ENCODE measurements around the gene ABCB8. TPM values are rescaled to one million over a fixed set of nuclear protein-coding genes. Genes with fewer than 3 reads are reported as not detected.

The ABCB8 gene
- total and polyA plus RNA-seq, 9 of the 15 experiments (the other 6 are each of a cell fraction or from before 2014, with no cell fraction given), result 7.6 to 106 (median 36.3) TPM

DNA sequence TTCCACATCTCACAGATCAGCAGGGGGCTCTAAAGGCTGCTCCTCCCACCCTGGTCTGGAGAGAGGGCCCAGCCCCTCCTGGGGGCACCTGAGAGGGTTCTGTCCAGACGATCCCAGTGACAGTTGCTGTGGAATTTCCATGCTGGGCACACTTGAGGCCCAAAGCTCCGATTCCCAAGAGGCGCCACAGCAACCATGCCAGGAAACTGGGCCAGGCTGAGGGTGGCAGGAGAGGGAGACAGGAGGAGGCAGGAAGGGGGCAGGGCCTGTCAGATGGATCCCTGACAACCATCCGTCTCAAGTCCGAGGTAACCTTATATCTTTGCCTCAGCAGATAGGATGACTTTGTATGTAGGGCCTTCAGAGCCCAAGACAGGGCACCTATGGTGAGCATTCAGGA lies 41.7 kb upstream of the ABCB8 start:
- no peaks in the 10 kb centered on the region for H4K20me1 ChIP-seq (replicated peaks; ENCODE audit: control insufficient read depth, insufficient read depth, low read length)
- no peak overlapping the region for H3K4me3 ChIP-seq
- no TSS peak for BruUV-seq (replicated peaks)
- ChIA-PET POLR2A (interaction anchor here (0.7 to 1.1 kb wide), 7 partner anchors 8 to 155 kb away, joined by 3 to 6 read pairs (median 5); no protein-coding TSS in a partner anchor), CTCF (ENCODE audit: low intra/inter-chr PET ratio) (interaction anchor here (0.9 to 2.8 kb wide), 4 partner anchors 24 to 110 kb away, joined by 3 to 16 read pairs (median 12); no protein-coding TSS in a partner anchor)
- no peak overlapping the region for H3K27ac ChIP-seq (ENCODE audit: extremely low read depth, low read depth, low read length)
- H3K79me2 ChIP-seq (ENCODE audit: control insufficient read depth, insufficient read depth, low read length), result no peaks in the 10 kb centered on the region
- TF ChIP-seq SMARCB1 (IDR thresholded peaks at IDR 0.05; ENCODE audit: insufficient read length, low read depth), result no peak
- no peak for TF ChIP-seq CREB5 (CRISPR knock-in tag; IDR thresholded peaks at IDR 0.05)
- TF ChIP-seq ZBTB43 (CRISPR knock-in tag; IDR thresholded peaks at IDR 0.05), result no peak
- no peak for TF ChIP-seq RNF2 (IDR thresholded peaks at IDR 0.05)
- no peak for TF ChIP-seq KLF13 (tag; IDR thresholded peaks at IDR 0.05; ENCODE audit: borderline replicate concordance, low read depth)
- no peak for FAIRE-seq
- H3K4me2 ChIP-seq (ENCODE audit: insufficient read depth, low read length), result no peak overlapping the region
- peaks cover 3% of the 10 kb centered on the region for H3K9me1 ChIP-seq (ENCODE audit: control insufficient read depth, insufficient read depth, low read length)
- peaks cover 13 to 28% of the 10 kb centered on the region in 2 experiments; a peak in 4 of 5 replicates for H3K4me1 ChIP-seq (replicated peaks in 1 of 2; ENCODE audit: control insufficient read depth in 2 of 2, insufficient read depth in 2 of 2, low read length in 2 of 2)
- intact Hi-C loops (cut with micrococcal nuclease), result loop anchor here (1.0 to 5.0 kb wide), 3 partner anchors 23 to 181 kb away; partner anchors contain the start of gene GBX1
- DNase-seq (ENCODE audit: extremely low read depth in 1 of 4, low spot score in 3 of 4), result no peak
- 9% methylated on average over 5 of the region's 5 CpGs for WGBS (ENCODE audit: insufficient coverage, low coverage, missing lambda C conversion rate)
- ATAC-seq, result no peak
- peak overlapping the region in 1 of 2 experiments; percentile 35; a peak in 1 of 4 replicates for H3K9ac ChIP-seq (ENCODE audit: insufficient read depth in 1 of 2, low read depth in 2 of 2, low read length in 2 of 2)
- H3K27me3 ChIP-seq (ENCODE audit: control insufficient read depth in 2 of 2, insufficient read depth in 2 of 2, low read length in 2 of 2), result peaks cover 6 to 11% of the 10 kb centered on the region in 2 experiments; a peak in 3 of 5 replicates
- no peak overlapping the region for H2AFZ ChIP-seq (ENCODE audit: low read depth, low read length)
- no peaks in the 10 kb centered on the region; the same call in 1 of the 2 replicates for H3K9me3 ChIP-seq (replicated peaks; ENCODE audit: control insufficient read depth, insufficient read depth, low read depth, low read length)
- in situ Hi-C loops (cut with MboI), result loop anchor here (5.0 kb wide), 2 partner anchors 89 to 199 kb away; no protein-coding TSS in a partner anchor
- no peaks in the 10 kb centered on the region for H3K36me3 ChIP-seq (ENCODE audit: control insufficient read depth, insufficient read depth, low read length)

All from K562 (cell line).